ENCODE measurements around the gene PNPLA8.
"Not testable (repeated sequence)": the region's sequence is repeated elsewhere in the genome, so short reads cannot be mapped to it uniquely, and the experiment has no call there.

The PNPLA8 gene, protein sequence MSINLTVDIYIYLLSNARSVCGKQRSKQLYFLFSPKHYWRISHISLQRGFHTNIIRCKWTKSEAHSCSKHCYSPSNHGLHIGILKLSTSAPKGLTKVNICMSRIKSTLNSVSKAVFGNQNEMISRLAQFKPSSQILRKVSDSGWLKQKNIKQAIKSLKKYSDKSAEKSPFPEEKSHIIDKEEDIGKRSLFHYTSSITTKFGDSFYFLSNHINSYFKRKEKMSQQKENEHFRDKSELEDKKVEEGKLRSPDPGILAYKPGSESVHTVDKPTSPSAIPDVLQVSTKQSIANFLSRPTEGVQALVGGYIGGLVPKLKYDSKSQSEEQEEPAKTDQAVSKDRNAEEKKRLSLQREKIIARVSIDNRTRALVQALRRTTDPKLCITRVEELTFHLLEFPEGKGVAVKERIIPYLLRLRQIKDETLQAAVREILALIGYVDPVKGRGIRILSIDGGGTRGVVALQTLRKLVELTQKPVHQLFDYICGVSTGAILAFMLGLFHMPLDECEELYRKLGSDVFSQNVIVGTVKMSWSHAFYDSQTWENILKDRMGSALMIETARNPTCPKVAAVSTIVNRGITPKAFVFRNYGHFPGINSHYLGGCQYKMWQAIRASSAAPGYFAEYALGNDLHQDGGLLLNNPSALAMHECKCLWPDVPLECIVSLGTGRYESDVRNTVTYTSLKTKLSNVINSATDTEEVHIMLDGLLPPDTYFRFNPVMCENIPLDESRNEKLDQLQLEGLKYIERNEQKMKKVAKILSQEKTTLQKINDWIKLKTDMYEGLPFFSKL
- 74.2 to 150 (median 95.2) reads per million in 4 donors for total RNA-seq

DNA sequence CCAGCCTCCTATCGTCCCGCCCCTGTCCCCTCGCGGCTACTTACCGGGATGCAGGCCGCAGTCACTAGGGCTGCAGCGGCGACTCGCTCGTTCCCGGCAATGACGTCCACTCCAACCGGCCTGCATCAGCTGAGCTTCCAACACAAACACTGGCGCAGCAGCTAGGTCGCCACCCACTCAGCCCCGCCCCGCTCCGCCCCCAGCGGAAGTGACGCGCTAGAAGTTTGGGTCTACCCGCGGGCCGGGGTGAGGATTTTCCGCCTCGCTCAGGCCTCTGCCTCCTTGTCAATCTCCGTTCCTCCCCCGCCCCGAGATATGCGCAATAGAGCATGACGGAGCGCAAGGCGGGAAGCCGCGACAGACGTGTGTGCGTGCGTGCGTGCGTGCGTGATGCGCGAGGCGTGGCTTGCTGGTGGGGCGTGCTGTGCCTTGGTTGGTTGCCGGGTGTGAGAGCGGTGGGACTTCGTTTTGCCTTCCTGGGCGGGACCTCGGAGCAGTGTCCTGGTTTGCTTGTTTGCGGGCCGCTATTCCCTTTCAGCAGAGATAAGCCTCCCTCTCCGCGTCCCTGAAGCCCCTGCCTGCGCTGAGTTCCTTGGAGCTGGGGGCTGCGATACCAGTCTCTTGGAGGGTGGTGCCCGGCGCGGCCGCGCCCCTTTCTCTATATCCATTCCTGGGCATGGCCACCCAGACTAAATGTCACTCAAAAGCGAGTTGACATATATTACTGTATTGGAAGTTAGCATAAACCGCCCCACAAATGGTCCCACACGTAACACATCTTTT, at the start of gene PNPLA8:
Gene PNPLA8 (minus strand): TSS at position 151 of the 783 bp plus-strand sequence. CDS start 10,644 bp downstream, outside the sequence.
- peak; percentile 99 to 100 (median 100) for DNase-seq

DNA sequence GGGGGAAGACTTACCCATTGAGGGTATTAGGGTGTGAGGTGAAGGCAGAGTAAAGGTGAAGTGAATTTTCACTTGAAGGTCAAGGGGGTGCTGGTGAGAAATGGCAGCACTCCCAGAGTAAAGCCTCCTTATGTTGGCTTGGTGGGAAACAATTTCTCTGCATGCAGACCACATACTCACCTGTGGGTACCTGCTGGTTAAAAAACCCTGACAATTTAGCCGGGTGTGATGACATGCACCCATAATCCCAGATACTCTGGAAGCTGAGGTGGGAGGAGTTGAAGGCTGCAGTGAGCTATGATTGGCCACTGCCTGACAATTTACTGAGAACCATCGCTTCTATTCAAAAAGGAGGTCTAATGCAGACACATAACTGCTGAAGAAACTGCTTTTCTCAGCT, 49.2 kb upstream of the PNPLA8 start:
- DNase-seq: no peak

DNA sequence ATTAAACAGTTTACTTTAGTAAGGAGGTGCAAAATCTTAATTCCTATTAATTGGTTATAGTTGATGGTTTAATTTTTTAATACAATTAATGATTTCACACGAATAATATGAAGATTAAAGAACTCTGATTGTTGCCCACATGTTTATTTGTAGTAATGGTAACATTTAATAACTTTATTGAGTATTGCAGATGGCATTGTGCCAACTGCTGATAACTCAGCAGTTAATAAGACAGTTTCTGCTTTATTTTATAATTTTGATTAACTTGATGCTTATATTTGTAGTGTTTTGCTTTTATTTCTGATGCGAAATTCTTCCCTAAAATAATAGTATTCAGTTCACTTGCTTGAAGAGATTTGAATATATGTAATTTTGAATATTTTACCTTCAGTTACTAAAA, 46.5 kb upstream of the PNPLA8 start:
- DNase-seq: no peak

DNA sequence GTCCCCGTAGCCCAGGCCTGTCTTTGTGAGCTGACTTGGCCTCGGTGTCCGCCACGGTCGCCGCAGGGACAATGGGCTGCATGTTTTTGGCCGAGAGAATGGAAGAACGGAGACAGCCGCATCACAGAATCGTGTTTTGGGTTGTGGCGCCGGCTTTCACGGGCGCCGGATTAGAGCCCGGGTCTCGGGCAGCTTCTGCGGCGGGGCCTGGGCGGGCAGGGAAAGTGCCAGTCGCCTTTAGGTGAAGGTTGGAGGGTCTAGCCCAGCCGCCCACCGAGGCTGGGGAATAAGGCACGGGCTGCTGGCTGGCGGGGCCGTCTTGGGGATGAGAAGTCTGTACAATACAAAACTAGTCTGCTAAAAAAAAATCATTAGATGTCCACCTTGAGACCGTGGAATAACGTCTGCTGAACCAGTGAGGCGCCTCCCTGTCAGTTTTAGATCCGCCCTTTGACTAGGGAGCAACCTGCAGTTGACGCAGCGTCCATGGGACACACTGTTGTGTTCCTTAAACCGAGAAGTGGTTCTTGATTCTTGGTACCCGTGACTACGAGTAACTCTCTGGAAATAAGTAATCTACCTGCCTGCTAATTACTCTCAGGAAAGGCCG, 44.3 kb upstream of the PNPLA8 start:
- peak; percentile 26 to 68 (median 32) for DNase-seq

DNA sequence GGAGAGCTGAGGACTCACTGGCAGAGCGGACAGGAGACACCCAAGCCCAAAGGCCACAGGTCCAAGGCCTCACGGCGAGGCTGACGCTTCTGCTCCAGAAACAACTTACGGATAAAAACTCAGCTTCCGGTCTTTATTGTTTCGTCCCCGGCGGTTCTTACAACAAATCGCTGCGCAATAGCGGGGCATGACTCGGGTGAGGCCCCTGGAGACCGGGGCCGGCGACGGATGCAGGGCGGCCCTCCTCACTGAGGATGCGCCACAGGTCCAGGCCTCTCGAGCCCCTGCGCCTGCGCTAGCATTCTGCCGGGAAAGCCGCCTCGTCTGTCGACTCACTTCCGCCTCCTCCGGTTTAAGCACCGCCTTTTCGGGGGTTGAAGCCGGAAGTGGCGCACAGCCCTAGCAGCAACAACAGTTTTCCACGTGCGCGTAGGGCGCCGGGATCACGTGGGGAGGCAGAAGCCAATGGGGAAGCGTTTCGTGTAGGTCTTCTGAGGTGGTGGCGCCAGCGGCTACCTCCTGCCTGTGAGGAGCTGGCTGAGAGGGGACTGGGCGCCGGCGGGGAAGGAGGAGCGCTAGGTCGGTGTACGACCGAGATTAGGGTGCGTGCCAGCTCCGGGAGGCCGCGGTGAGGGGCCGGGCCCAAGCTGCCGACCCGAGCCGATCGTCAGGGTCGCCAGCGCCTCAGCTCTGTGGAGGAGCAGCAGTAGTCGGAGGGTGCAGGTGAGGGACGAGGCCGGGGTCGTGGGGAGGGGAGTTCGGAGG, 43.6 kb upstream of the PNPLA8 start, which contains the start of the genes DNAJB9 and THAP5:
Gene DNAJB9 (plus strand): TSS at position 494 of the 765 bp plus-strand sequence. CDS start 1,853 bp downstream, outside the sequence.
Gene THAP5 (minus strand): TSS at position 326 of the 765 bp plus-strand sequence. CDS start 137 bp downstream, at position 189.
- peak; percentile 98 to 99 (median 99) for DNase-seq

DNA sequence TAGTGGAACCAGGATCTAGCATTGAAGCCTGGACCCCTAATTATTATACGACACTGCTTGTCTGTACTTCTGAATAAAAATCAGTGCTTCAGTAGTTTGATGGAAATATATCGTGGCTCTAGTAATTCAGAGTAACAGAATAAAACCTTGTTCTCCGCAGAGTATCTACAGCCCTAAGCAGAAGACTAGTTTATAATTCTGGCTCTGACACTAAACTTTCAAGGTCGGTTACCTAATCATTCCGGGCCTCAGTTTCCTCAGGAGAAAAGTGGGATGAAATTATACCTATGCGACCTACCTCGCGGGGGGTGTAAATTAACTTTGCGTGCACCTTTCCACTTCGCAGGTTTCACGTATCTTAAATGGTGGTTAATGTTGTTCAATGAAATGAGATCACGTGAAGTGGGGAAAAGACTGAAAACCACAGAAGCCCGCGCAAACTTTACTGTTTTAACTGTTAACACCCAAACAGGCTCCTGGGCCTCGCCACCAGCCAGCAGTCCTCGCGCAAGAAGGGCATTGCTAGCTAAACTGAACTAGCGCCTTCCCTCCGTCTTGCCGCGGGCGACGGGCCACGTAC, 43.0 kb upstream of the PNPLA8 start:
- DNase-seq: peak in 1 of 5 donors; percentile 40

DNA sequence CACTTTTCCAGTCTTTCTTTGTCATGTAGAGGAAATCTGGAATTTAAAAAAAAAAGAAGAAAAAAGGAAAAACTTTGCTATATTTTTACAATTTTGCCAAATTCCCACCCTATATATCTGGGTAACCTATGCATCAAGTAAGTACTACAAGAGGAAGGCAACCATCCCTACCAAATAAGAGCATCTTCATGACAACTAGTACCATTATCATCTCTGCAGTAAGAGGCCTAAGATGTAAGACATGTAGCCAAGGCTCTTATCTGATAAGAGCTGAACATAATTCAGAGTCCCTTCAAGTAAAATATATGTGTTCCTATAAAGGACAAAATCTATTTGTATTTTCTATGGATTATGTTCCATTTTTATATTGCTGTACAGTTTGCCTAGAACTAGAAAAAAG, 40.1 kb upstream of the PNPLA8 start:
- DNase-seq: no peak

DNA sequence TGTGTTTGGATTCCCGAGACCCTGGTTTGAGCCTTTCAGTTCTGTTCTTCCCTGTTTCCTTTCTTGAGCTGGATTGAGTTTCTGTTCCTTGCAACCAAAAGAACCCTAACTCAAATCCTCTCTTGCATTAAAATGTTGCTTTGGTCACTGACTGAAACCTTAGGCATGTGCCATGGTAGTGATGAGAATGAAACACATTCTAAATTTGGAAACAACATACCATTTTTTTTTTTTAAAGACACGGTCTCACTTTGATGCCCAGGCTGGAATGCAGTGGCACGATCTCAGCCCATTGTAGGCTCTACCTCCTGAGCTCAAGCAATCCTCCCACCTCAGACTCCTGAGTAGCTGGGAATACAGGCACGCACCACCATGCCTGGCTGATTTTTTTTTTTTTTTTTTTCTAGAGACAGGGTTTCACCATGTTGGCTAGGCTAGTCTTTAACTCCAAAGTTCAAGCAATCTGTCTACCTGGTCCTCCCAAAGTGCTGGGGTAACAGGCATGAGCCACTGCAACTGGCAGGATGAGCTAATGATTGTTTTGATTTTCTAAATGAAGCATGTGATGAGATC, 35.2 kb upstream of the PNPLA8 start:
- DNase-seq: no peak

DNA sequence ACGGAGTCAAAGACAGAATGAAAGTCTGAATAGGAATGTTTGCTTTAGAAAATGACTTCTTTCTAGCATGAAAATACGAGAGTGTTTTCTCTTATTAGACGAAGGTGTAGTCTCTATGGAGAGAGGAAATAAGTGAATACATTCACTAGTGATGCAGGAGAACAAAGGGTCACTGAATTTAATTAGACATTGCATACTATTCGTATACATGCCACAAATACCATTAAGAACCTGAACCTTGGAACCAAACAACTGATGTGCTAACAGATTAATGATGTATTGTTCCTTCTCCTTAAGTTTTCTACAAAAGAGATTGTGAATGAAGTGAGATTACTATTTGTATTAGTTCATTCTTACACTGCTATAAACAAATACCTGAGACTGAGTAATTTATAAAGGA, 33.3 kb upstream of the PNPLA8 start:
- DNase-seq: no peak

DNA sequence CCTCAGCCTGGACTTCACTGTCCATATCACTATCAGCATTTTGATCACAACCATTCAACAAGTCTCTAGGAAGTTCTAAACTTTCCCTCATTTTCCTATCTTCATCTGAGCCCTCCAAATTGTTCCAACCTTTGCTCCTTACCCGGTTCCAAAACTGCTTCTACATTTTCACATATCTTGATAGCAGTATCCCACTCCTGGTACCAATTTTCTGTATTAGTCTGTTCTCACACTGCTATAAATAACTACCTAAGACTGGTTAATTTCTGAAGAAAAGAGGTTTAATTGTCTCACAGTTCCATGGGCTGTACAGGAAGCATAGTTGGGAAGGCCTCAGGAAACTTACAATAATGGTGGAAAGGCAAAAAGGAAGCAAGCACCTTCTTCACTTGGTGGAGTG, 31.7 kb upstream of the PNPLA8 start:
- no peak for DNase-seq

DNA sequence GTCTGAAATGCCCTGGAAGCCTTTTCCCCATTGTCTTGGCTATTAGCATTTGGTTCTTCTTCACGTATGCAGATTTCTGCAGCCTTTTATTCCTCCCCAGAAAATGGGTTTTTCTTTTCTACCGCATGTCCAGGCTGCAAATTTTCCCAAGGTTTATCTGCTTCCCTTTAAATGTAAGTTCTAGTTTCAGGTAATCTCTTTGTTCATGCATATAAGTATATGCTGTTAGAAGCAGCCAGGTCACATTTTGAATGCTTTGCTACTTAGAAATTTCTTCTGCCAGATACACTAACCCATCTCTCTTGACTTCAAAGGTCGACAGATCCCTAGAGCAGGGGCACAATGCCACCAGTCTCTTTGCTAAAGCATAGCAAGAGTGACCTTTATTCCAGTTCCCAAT, 31.3 kb upstream of the PNPLA8 start:
- DNase-seq: no peak

DNA sequence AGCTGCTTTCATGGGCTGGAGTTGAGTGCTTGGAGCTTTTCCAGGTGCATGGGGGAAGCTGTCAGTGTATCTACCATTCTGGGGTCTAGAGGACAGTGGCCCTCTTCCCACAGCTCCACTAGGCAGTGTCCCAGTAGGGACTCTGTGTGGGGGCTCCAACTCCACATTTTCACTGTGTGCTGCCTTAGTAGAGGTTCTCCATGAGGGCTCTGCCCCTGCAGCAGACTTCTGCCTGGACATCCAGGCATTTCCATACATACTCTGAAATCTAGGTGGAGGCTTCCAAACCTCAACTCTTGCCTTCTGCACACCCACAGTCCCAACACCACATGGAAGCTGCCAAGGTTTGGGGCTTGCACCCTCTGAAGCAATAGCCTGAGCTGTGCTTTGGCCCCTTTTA, 30.7 kb upstream of the PNPLA8 start:
- not testable (repeated sequence) for DNase-seq

DNA sequence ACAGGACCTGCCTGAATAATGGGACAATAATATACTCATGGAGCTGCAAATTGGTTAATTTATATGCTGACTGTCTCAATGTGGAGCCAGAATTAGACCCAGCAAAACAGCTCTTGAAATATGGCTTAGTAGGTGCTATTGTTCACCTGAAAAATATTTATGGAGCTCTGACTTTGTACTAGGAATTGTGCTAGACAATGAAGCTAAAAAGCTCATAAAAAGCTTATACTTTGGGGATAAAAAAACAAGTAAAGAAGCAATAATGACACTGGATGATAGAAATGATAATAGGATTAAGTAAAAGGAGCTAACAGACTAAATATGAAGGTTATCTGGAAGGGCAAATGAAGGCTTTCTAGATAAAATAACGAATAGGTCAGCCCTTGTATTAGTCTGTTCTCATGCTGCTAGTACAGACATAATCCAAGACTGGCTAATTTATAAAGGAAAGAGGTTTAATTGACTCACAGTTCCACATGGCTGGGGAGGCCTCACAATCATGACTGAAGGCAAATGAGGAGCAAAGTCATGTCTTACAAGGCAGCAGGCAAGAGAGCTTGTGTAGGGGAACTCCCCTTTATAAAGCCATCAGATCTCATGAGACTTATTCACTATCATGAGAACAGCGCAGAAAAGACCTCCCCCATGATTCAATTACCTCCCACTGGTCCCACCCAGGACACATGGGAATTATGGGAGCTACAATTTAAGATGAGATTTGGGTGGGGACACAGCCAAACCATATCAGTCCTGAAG, 22.4 kb upstream of the PNPLA8 start:
- not testable (repeated sequence) for DNase-seq

DNA sequence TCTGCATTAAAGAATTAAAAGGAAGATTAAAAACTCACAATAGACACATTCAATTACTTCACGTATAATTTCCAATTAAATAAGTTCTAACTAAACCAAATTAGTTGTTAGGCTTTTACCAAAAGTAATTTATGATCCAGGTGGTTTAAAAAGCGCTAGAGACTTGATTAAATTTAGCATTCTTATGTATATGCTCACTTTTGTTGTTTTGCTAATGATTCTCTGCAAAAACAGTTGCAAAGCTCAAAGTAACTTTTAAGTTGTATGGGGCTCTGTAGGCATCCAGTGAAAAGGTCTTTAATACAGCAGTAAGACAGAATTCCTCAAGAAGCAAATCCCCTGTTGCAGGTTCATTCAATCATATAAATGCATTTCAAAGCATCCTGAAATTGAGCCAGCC, 15.5 kb upstream of the PNPLA8 start:
- DNase-seq: no peak

DNA sequence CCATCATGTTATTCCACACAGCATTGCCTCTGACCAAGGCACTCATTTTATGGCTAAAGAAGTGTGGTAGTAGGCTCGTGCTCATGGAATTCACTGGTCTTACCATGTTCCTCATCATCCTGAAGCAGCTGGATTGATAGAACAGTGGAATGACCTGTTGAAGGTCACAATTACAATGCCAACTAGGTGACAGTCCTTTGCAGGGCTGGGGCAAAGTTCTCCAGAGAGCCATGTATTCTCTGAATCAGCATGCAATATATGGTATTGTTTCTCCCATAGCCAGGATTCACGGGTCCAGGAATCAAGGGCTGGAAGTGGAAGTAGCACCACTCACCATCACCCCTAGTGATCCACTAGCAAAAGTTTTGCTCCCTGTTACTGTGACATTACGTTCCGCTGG, 12.8 kb upstream of the PNPLA8 start:
- not testable (repeated sequence) for DNase-seq

DNA sequence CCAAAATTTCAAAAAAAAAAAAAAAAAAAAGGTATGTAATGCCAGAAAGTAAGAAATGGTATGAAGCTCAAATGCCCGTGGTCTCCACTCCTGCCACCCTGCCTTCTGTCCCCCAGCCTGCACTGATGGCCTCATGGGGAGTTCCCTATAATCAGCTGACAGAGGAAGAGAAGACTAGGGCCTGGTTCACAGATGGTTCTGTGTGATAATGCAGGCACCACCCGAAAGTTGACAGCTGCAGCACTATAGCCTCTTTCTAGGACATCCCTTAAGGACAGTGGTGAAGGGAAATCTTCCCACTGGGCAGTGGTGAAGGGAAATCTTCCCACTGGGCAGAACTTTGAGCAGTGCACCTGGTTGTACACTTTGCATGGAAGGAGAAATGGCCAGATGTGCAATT, 12.3 kb upstream of the PNPLA8 start:
- not testable (repeated sequence) for DNase-seq

DNA sequence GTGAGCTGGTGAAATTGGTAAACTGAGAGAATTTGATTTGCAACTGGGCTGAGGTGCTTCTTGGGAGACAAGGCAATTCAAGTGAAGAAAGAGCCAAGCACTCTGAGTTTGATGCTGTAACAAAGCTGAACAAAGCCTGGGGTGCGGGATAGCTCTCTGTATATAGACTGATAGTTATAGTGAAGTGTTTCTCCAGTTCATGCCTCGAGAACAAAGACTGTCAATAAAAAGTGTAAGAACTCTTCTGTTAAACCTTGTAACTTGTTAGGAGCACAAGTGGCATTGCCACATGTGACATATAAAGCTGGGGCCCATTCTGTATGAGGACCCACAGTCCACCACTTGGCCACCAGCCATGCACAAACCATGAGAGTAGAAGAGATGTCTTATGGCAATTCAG, 11.3 kb upstream of the PNPLA8 start:
- DNase-seq: no peak

DNA sequence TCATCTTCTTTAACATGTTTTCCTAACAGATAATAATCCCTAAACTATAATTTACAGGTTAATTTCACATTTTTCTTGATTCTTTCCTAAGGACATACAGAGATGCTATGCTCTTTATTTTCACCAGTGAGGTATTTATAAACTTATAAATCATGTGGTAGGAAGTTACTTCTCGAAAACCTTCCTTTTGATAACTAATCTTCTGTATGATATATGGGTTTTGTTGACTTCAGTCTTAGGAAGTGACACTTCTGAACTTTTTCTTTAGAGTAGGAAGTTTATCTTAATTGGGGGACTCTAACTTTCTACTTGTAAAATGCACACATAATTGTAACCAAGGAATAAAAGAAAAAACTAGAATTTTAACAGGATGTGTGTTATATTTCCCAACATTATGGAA, 9.8 kb upstream of the PNPLA8 start:
- DNase-seq: no peak

DNA sequence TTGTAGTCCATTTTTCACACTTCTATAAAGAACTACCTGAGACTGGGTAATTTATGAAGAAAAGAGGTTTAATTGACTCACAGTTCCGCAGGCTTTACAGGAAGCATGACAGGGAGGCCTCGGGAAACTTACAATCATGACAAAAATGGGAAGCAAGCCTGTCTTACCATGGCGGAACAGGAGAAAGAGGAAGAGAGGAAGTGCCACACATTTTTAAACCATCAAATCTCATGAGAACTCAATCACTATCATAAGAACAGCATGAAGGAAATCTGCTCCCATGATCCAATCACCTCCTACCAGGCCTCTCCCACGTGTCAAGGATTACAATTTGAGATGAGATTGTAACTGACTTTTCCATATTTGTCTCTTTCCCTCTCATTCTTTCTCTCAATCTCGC, 9.3 kb upstream of the PNPLA8 start:
- DNase-seq: no peak

DNA sequence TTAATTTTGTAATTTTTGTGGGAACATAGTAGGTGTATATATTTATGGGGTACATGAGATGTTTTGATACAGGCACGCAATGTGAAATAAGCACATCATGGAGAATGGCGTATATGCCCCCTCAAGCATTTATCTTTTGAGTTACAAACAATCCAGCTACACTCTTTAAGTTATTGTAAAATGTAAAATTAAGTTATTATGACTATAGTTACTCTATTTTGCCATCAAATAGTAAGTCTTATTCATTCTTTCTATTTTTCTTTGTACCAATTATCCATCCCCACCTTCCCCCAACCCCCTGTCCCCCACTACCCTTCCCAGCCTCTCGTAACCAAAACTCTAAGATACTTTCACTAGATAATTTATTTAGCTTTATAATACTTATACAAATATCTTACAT, 7.8 kb upstream of the PNPLA8 start:
- DNase-seq: no peak

All from T-helper 1 cell (primary cell).